Testis (tissue), 3 donors: ENCODE results near the gene TLR8. TPM values are rescaled to one million over a fixed set of nuclear protein-coding genes. Genes with fewer than 3 reads are reported as not detected.

ENCODE experiments used
- DNase-seq: peaks from one replicate; pipeline ENCODE4 v3.0.0-alpha.2; 2019
- H3K27ac ChIP-seq, 2 donors: fragments of 200-600 bp; sonication (generic); one replicate each; pipeline ENCODE4 v1.5.1; 2019
- H3K27me3 ChIP-seq: fragments of 200-600 bp; sonication (generic); one replicate; pipeline ENCODE4 v1.5.1; 2019
- H3K36me3 ChIP-seq: fragments of 200-600 bp; sonication (generic); one replicate; pipeline ENCODE4 v1.5.1; 2017; ENCODE audit warnings: low read depth; ENCODE audit errors: missing control alignments
- H3K4me1 ChIP-seq: fragments of 200-600 bp; sonication (generic); one replicate; pipeline ENCODE4 v1.5.1; 2019
- H3K4me3 ChIP-seq, 2 donors: fragments of 200-600 bp; sonication (generic); one replicate each; pipeline ENCODE4 v1.5.1; 2017 to 2019
- H3K9me3 ChIP-seq: fragments of 200-600 bp; sonication (generic); one replicate; pipeline ENCODE4 v1.5.1; 2017
- POLR2A ChIP-seq: fragments of 450-650 bp; IDR thresholded peaks from one replicate; pipeline ENCODE4 v1.6.1; 2017; ENCODE audit warnings: antibody characterized with exemption, mild to moderate bottlenecking, moderate library complexity
- WGBS, 2 donors: methylation state at CpG; one replicate each; pipeline ENCODE4 v1.1.5; 2018; 5-methylcytosine and 5-hydroxymethylcytosine counted together
- intact Hi-C: fragments of 100-400 bp; cut with DNase I; formaldehyde crosslinking; loops from one replicate; pipeline ENCODE4 v1.15.1; 2023; ENCODE audit warnings: low total_unique reads
- polyA plus RNA-seq: library from polyadenylated mRNA; stranded (reverse); fragments of 350-450 nt; fragmentation: Illumina TruSeq; extraction: RNeasy Lipid Tissue Mini Kit (QIAGEN cat#74804); gene quantifications from one replicate; pipeline ENCODE4 v1.2.3, GENCODE V29; 2014; ENCODE audit warnings: low read depth, low replicate concordance; ENCODE audit not compliant: insufficient read depth
- total RNA-seq, 2 donors: library from RNA; depleted of rRNA; stranded (reverse); fragments of >200 nt; gene quantifications; one replicate each; pipeline ENCODE4 v1.2.3, GENCODE V29; 2016
- TF ChIP-seq, protein P1 (sequence below), 3 experiments: fragments of 450-650 bp in 2 of 3; fragments of 200-600 bp in 1 of 3; sonication (generic) in 1 of 3; IDR thresholded peaks; one replicate each; pipeline ENCODE4 v1.5.1; 2016 to 2019; ENCODE audit warnings: antibody characterized with exemption in 3 of 3, mild to moderate bottlenecking in 2 of 3, moderate library complexity in 1 of 3

The TLR8 gene
- total and polyA plus RNA-seq, 3 donors from 2014 or later = 0.08 to 1.3 (median 0.50) TPM

DNA sequence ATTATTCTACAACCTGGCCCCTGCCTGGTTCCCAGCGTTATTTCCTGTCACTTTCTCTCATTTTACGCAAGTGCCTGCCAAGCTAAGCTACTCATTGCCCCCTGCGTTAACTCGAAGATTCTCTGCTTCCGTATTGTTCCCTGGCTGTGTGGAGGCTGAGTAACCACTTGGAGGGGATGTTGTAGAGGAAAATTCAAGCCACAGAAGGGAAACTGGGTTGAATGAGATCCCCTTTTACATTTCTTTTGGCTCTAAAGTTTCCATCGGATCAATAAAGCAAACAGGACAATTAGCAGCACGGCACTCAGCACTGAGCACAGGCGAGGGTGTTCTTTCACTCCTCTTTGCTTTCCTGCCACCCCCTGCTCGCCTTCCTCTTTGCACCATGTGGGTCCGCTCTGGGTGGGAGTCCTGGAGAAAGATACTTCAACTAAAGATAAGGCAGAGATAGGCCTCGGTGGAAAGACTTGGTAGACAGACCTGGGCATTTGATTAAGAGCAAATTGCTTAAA is 64.3 kb downstream of the TLR8 start:
- no peaks in the 10 kb centered on the region for H3K27me3 ChIP-seq
- intact Hi-C loops = loop anchor here (5.0 kb wide), 1 partner anchor 517 kb away; no protein-coding TSS in a partner anchor
- 26 to 35% methylated on average over 6 to 11 of the region's 11 CpGs for WGBS, 2 donors
- no peak overlapping the region for H3K4me3 ChIP-seq
- no peak for TF ChIP-seq POLR2A
- TF ChIP-seq, protein P1, sequence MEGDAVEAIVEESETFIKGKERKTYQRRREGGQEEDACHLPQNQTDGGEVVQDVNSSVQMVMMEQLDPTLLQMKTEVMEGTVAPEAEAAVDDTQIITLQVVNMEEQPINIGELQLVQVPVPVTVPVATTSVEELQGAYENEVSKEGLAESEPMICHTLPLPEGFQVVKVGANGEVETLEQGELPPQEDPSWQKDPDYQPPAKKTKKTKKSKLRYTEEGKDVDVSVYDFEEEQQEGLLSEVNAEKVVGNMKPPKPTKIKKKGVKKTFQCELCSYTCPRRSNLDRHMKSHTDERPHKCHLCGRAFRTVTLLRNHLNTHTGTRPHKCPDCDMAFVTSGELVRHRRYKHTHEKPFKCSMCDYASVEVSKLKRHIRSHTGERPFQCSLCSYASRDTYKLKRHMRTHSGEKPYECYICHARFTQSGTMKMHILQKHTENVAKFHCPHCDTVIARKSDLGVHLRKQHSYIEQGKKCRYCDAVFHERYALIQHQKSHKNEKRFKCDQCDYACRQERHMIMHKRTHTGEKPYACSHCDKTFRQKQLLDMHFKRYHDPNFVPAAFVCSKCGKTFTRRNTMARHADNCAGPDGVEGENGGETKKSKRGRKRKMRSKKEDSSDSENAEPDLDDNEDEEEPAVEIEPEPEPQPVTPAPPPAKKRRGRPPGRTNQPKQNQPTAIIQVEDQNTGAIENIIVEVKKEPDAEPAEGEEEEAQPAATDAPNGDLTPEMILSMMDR (IDR thresholded peaks at IDR 0.05) = peak; percentile 20 to 29 (median 21)
- H3K36me3 ChIP-seq = no peaks in the 10 kb centered on the region
- no peaks in the 10 kb centered on the region for H3K9me3 ChIP-seq
- DNase-seq = peak; percentile 33
- no peaks in the 10 kb centered on the region for H3K4me1 ChIP-seq
- H3K27ac ChIP-seq = peak overlapping the region; percentile 50 to 77

DNA sequence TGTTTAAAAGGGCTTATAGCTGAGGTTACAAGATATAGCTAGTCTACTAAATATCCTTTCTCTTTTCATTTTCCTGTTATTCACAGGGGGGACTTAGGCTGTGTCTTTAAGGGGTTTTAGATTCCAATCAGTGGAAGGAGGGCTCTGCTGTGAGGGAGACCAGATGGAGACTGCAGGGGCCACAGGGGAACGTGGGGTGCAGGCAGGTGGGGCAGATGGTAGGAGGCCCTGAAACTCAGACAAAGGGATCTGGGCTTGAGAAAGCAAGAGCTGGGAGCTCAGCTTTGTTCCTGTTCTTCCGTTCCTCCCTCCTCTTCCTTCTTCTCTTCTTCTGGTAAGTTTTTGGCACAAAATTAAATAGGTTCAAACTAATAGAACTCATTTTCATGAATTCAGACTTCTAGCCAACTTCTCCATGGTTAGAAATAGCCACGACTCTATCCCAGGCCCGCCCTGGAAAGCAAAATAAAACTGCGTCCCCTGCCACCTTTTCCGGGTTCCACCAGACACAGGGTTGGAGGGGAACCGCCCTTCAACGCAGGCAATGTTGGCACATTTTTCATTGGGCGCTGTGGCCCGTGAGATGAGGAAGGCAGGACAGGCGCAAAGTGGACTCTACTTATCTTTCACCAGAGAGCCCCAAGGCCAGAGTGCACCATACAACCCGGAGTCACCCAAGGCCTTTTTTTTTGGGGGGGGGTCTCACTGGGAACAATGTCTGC is 65.0 kb downstream of the TLR8 start:
- Histone ChIP-seq H3K4me1 (no peaks in the 10 kb centered on the region), H3K4me3 (no peak overlapping the region), H3K27ac (peak overlapping the region; percentile 50 to 77), H3K36me3 (no peaks in the 10 kb centered on the region), H3K9me3 (no peaks in the 10 kb centered on the region), H3K27me3 (no peaks in the 10 kb centered on the region)
- TF ChIP-seq, protein P1 (IDR thresholded peaks at IDR 0.05) = no peak
- TF ChIP-seq POLR2A = no peak
- intact Hi-C loops = loop anchor here (5.0 kb wide), 1 partner anchor 516 kb away; no protein-coding TSS in a partner anchor
- 39 to 42% methylated on average over 11 to 12 of the region's 12 CpGs for WGBS, 2 donors
- DNase-seq = peak; percentile 20

GRCh38 chrX:12972243-12972642 is 65.8 kb downstream of the TLR8 start:
- no peak for DNase-seq
- H3K9me3 ChIP-seq = no peaks in the 10 kb centered on the region
- no peaks in the 10 kb centered on the region for H3K27me3 ChIP-seq
- no peak for TF ChIP-seq POLR2A
- TF ChIP-seq, protein P1 (IDR thresholded peaks at IDR 0.05) = no peak
- H3K4me1 ChIP-seq = no peaks in the 10 kb centered on the region
- intact Hi-C loops = loop anchor here (5.0 kb wide), 1 partner anchor 515 kb away; no protein-coding TSS in a partner anchor
- no peaks in the 10 kb centered on the region for H3K36me3 ChIP-seq
- H3K27ac ChIP-seq = peak overlapping the region; percentile 50 to 77
- no peak overlapping the region for H3K4me3 ChIP-seq
- WGBS, 2 donors = 68 to 82% methylated on average over 5 to 6 of the region's 6 CpGs

Other genes starting within 250 kb of the TLR8 start
- gene PRPS2, start 115.2 kb upstream of the TLR8 start, total RNA-seq = 100 to 1,000 TPM; 331 to 693 TPM
- gene PRPS2, start 115.2 kb upstream of the TLR8 start, polyA plus RNA-seq = 224 TPM
- gene TLR7, start 39.5 kb upstream of the TLR8 start, total RNA-seq = under 1 TPM; 0.08 to 0.31 TPM
- 1.3 TPM for gene TLR7, start 39.5 kb upstream of the TLR8 start, polyA plus RNA-seq
- 100 to 1,000 TPM; 384 to 669 TPM for gene TMSB4X, start 68.5 kb downstream of the TLR8 start, total RNA-seq
- 1,448 TPM for gene TMSB4X, start 68.5 kb downstream of the TLR8 start, polyA plus RNA-seq
- gene FAM9C, start 138.0 kb downstream of the TLR8 start, total RNA-seq = 1 to 10 TPM; 2.8 to 9.5 TPM
- gene FAM9C, start 138.0 kb downstream of the TLR8 start, polyA plus RNA-seq = 4.7 TPM